ENCODE results near the gene CFAP99. TPM values are rescaled to one million over a fixed set of nuclear protein-coding genes. Genes with fewer than 3 reads are reported as not detected.

CFAP99 gene
- total and polyA plus RNA-seq, 4 experiments from 2014 or later = 0.12 to 0.19 TPM; not detected in 2

GRCh38 chr4:2443956-2444740, 25.4 kb downstream of the CFAP99 start:
- H3K27me3 ChIP-seq (ENCODE audit: insufficient read depth, low read length) = no peaks in the 10 kb centered on the region
- no peak overlapping the region for H3K4me3 Mint-ChIP-seq
- POLR2A ChIA-PET (ENCODE audit: partially characterized antibody) = interaction anchor here (0.7 to 1.4 kb wide), 2 partner anchors 25 to 182 kb away, joined by 3 to 4 read pairs; partner anchors contain the start of genes CFAP99 and MXD4
- H3K36me3 Mint-ChIP-seq = no peaks in the 10 kb centered on the region
- H3K27ac ChIP-seq (ENCODE audit: low read depth, low read length) = no peak overlapping the region
- H3K36me3 ChIP-seq (ENCODE audit: insufficient read depth, low read length) = no peaks in the 10 kb centered on the region
- peaks cover 6% of the 10 kb centered on the region for H3K4me1 ChIP-seq (ENCODE audit: insufficient read depth, low read length)
- no peaks in the 10 kb centered on the region for H3K9me3 ChIP-seq (ENCODE audit: control insufficient read depth in 1 of 2, low read length in 2 of 2)
- H3K27me3 Mint-ChIP-seq = no peaks in the 10 kb centered on the region
- peaks cover 0 to 5% (median 2%) of the 10 kb centered on the region in 4 donors for H3K4me1 Mint-ChIP-seq
- DNase-seq = no peak
- peak overlapping the region in 1 of 7 donors; percentile 37 for H3K27ac Mint-ChIP-seq
- H3K9me3 Mint-ChIP-seq = no peaks in the 10 kb centered on the region
- no peak overlapping the region for H3K4me3 ChIP-seq (ENCODE audit: low read length in 2 of 2)
- intact Hi-C loops (cut with micrococcal nuclease) = no loop called here
- CTCF ChIA-PET (ENCODE audit: partially characterized antibody) = interaction anchor here (1.0 to 10.2 kb wide), 3 partner anchors 31 to 225 kb away, joined by 3 to 84 read pairs (median 5); no protein-coding TSS in a partner anchor

GRCh38 chr4:2445130-2445529, 26.4 kb downstream of the CFAP99 start:
- H3K27me3 Mint-ChIP-seq = no peaks in the 10 kb centered on the region
- H3K9me3 Mint-ChIP-seq = no peaks in the 10 kb centered on the region
- no peaks in the 10 kb centered on the region for H3K36me3 ChIP-seq (ENCODE audit: insufficient read depth, low read length)

GRCh38 chr4:2445571-2445970, 26.8 kb downstream of the CFAP99 start:
- H3K4me3 ChIP-seq (ENCODE audit: low read length in 2 of 2) = no peak overlapping the region
- no peaks in the 10 kb centered on the region for H3K27me3 ChIP-seq (ENCODE audit: insufficient read depth, low read length)
- peaks cover 6% of the 10 kb centered on the region for H3K4me1 ChIP-seq (ENCODE audit: insufficient read depth, low read length)
- Mint-ChIP-seq H3K27me3 (no peaks in the 10 kb centered on the region), H3K27ac (no peak overlapping the region), H3K4me3 (no peak overlapping the region), H3K36me3 (no peaks in the 10 kb centered on the region), H3K9me3 (no peaks in the 10 kb centered on the region), H3K4me1 (peaks cover 0 to 5% (median 2%) of the 10 kb centered on the region in 4 donors)
- no peak for DNase-seq
- CTCF ChIA-PET (ENCODE audit: partially characterized antibody) = interaction anchor here (1.3 to 10.2 kb wide), 2 partner anchors 226 to 230 kb away, joined by 3 to 84 read pairs; no protein-coding TSS in a partner anchor
- no peak overlapping the region for H3K27ac ChIP-seq (ENCODE audit: low read depth, low read length)
- no peaks in the 10 kb centered on the region for H3K36me3 ChIP-seq (ENCODE audit: insufficient read depth, low read length)
- no peaks in the 10 kb centered on the region for H3K9me3 ChIP-seq (ENCODE audit: control insufficient read depth in 1 of 2, low read length in 2 of 2)
- POLR2A ChIA-PET (ENCODE audit: partially characterized antibody) = no interaction called here
- intact Hi-C loops (cut with micrococcal nuclease) = no loop called here

More at GRCh38 chr4:2445130-2445529, 26.4 kb downstream of the CFAP99 start:
- Mint-ChIP-seq H3K4me1 (peaks cover 0 to 5% (median 2%) of the 10 kb centered on the region in 4 donors), H3K4me3 (no peak overlapping the region), H3K27ac (no peak overlapping the region), H3K36me3 (no peaks in the 10 kb centered on the region)
- ChIA-PET CTCF (ENCODE audit: partially characterized antibody) (interaction anchor here (1.3 to 10.2 kb wide), 2 partner anchors 226 to 230 kb away, joined by 3 to 84 read pairs; no protein-coding TSS in a partner anchor), POLR2A (ENCODE audit: partially characterized antibody) (interaction anchor here (1.4 kb wide), 1 partner anchor 183 kb away, joined by 4 read pairs; the partner anchor contains the start of gene MXD4)
- no peaks in the 10 kb centered on the region for H3K27me3 ChIP-seq (ENCODE audit: insufficient read depth, low read length)
- no peak overlapping the region for H3K27ac ChIP-seq (ENCODE audit: low read depth, low read length)
- H3K9me3 ChIP-seq (ENCODE audit: control insufficient read depth in 1 of 2, low read length in 2 of 2) = no peaks in the 10 kb centered on the region
- no peak overlapping the region for H3K4me3 ChIP-seq (ENCODE audit: low read length in 2 of 2)
- DNase-seq = no peak
- intact Hi-C loops (cut with micrococcal nuclease) = no loop called here
- H3K4me1 ChIP-seq (ENCODE audit: insufficient read depth, low read length) = peaks cover 6% of the 10 kb centered on the region

GRCh38 chr4:2446656-2447564, 28.2 kb downstream of the CFAP99 start:
- Mint-ChIP-seq H3K4me3 (no peak overlapping the region), H3K27me3 (no peaks in the 10 kb centered on the region), H3K9me3 (no peaks in the 10 kb centered on the region), H3K36me3 (no peaks in the 10 kb centered on the region), H3K27ac (no peak overlapping the region), H3K4me1 (no peaks in the 10 kb centered on the region)
- POLR2A ChIA-PET (ENCODE audit: partially characterized antibody) = no interaction called here
- DNase-seq = no peak
- Histone ChIP-seq H3K9me3 (ENCODE audit: control insufficient read depth in 1 of 2, low read length in 2 of 2) (no peaks in the 10 kb centered on the region), H3K27me3 (ENCODE audit: insufficient read depth, low read length) (no peaks in the 10 kb centered on the region), H3K4me3 (ENCODE audit: low read length in 2 of 2) (no peak overlapping the region), H3K4me1 (ENCODE audit: insufficient read depth, low read length) (peaks cover under 1% of the 10 kb centered on the region), H3K36me3 (ENCODE audit: insufficient read depth, low read length) (no peaks in the 10 kb centered on the region), H3K27ac (ENCODE audit: low read depth, low read length) (no peak overlapping the region)
- intact Hi-C loops (cut with micrococcal nuclease) = no loop called here
- CTCF ChIA-PET (ENCODE audit: partially characterized antibody) = no interaction called here

- no peaks in the 10 kb centered on the region for H3K9me3 ChIP-seq (ENCODE audit: control insufficient read depth in 1 of 2, low read length in 2 of 2)
- intact Hi-C loops (cut with micrococcal nuclease) = no loop called here
- no peaks in the 10 kb centered on the region for H3K4me1 Mint-ChIP-seq
- CTCF ChIA-PET (ENCODE audit: partially characterized antibody) = interaction anchor here (1.2 kb wide), 1 partner anchor 229 kb away, joined by 4 read pairs; no protein-coding TSS in a partner anchor
- H3K27me3 ChIP-seq (ENCODE audit: insufficient read depth, low read length) = no peaks in the 10 kb centered on the region
- H3K36me3 Mint-ChIP-seq = no peaks in the 10 kb centered on the region
- H3K4me1 ChIP-seq (ENCODE audit: insufficient read depth, low read length) = no peaks in the 10 kb centered on the region
- no peak overlapping the region for H3K27ac Mint-ChIP-seq
- H3K27ac ChIP-seq (ENCODE audit: low read depth, low read length) = no peak overlapping the region
- no peaks in the 10 kb centered on the region for H3K27me3 Mint-ChIP-seq
- POLR2A ChIA-PET (ENCODE audit: partially characterized antibody) = no interaction called here
- no peak overlapping the region for H3K4me3 ChIP-seq (ENCODE audit: low read length in 2 of 2)
- no peaks in the 10 kb centered on the region for H3K9me3 Mint-ChIP-seq
- no peak for DNase-seq
- no peak overlapping the region for H3K4me3 Mint-ChIP-seq
- H3K36me3 ChIP-seq (ENCODE audit: insufficient read depth, low read length) = no peaks in the 10 kb centered on the region
Measured at GRCh38 chr4:2448589-2448988, 29.8 kb downstream of the CFAP99 start.

- Mint-ChIP-seq H3K4me1 (no peaks in the 10 kb centered on the region), H3K4me3 (no peak overlapping the region), H3K36me3 (no peaks in the 10 kb centered on the region), H3K9me3 (no peaks in the 10 kb centered on the region), H3K27ac (no peak overlapping the region), H3K27me3 (no peaks in the 10 kb centered on the region)
- Histone ChIP-seq H3K4me1 (ENCODE audit: insufficient read depth, low read length) (no peaks in the 10 kb centered on the region), H3K27me3 (ENCODE audit: insufficient read depth, low read length) (no peaks in the 10 kb centered on the region), H3K27ac (ENCODE audit: low read depth, low read length) (no peak overlapping the region), H3K36me3 (ENCODE audit: insufficient read depth, low read length) (no peaks in the 10 kb centered on the region), H3K4me3 (ENCODE audit: low read length in 2 of 2) (no peak overlapping the region), H3K9me3 (ENCODE audit: control insufficient read depth in 1 of 2, low read length in 2 of 2) (no peaks in the 10 kb centered on the region)
- no peak for DNase-seq
- intact Hi-C loops (cut with micrococcal nuclease) = no loop called here
- ChIA-PET POLR2A (ENCODE audit: partially characterized antibody) (no interaction called here), CTCF (ENCODE audit: partially characterized antibody) (interaction anchor here (1.2 kb wide), 1 partner anchor 229 kb away, joined by 4 read pairs; no protein-coding TSS in a partner anchor)
Measured at GRCh38 chr4:2449051-2449450, 30.3 kb downstream of the CFAP99 start.

Measured in CD4-positive, alpha-beta memory T cell (primary cell).